DOHH2 (cell line): ENCODE results near the gene BUD13.

Experiments used
- CTCF ChIP-seq: fragments of 200-600 bp; sonication (generic); IDR thresholded peaks from one replicate; pipeline ENCODE4 v1.5.1; 2014; ENCODE audit warnings: antibody characterized with exemption, mild to moderate bottlenecking, low read depth, low read length; ENCODE audit not compliant: poor library complexity, severe bottlenecking
- EZH2phosphoT487 ChIP-seq: fragments of 200-600 bp; sonication (generic); IDR thresholded peaks from 2 replicates; pipeline ENCODE4 v1.6.1; 2017; ENCODE audit warnings: borderline replicate concordance, mild to moderate bottlenecking, antibody characterized with exemption, low read length, moderate library complexity, mixed read lengths

GRCh38 chr11:116721988-116722387, 50.8 kb downstream of the BUD13 start:
- TF ChIP-seq CTCF (no peak), EZH2phosphoT487 (no peak)
